Keratinocyte (primary cell): ENCODE data around the gene LCOR. TPM values are rescaled to one million over a fixed set of nuclear protein-coding genes. Genes with fewer than 3 reads are reported as not detected.
A peak's percentile ranks its signal among the peaks of the same experiment; 100 is the strongest.
"Not testable (repeated sequence)": the region's sequence is repeated elsewhere in the genome, so short reads cannot be mapped to it uniquely, and the experiment has no call there.

ENCODE experiments used
- DNase-seq: peaks from one replicate; pipeline ENCODE4 v3.0.0-alpha.2; 2011; ENCODE audit warnings: low read depth, missing footprints, low spot score
- FAIRE-seq: peaks from 2 replicates; lab custom pipeline; 2011; peaks lifted over from hg19 to GRCh38; lab: Jason Lieb, UNC
- H2AFZ ChIP-seq: 2 replicates; pipeline ENCODE4 v1.6.0; 2012; ENCODE audit warnings: low read length, control low read depth, inconsistent platforms; ENCODE audit not compliant: control insufficient read depth
- H3K27ac ChIP-seq: 2 replicates; pipeline ENCODE4 v1.5.1; 2011; ENCODE audit warnings: low read length; ENCODE audit not compliant: control insufficient read depth, insufficient read depth
- H3K27me3 ChIP-seq: 3 replicates; pipeline ENCODE4 v1.6.0; 2011; ENCODE audit warnings: low read length; ENCODE audit not compliant: control insufficient read depth, insufficient read depth; ENCODE audit errors: extremely low read depth
- H3K36me3 ChIP-seq, 2 experiments: 2 replicates in 1 of 2; 3 replicates in 1 of 2; pipeline ENCODE4 v1.5.1; 2011; ENCODE audit warnings: low read length in 2 of 2, mild to moderate bottlenecking in 1 of 2; ENCODE audit not compliant: control insufficient read depth in 2 of 2, insufficient read depth in 2 of 2; ENCODE audit errors: extremely low read depth in 1 of 2
- H3K4me1 ChIP-seq: 3 replicates; pipeline ENCODE4 v1.5.1; 2011; ENCODE audit warnings: low read length; ENCODE audit not compliant: control insufficient read depth, insufficient read depth; ENCODE audit errors: extremely low read depth
- H3K4me2 ChIP-seq: 3 replicates; pipeline ENCODE4 v1.6.0; 2011; ENCODE audit warnings: low read depth, low read length; ENCODE audit not compliant: control insufficient read depth, insufficient read depth; ENCODE audit errors: extremely low read depth
- H3K4me3 ChIP-seq, 3 experiments: fragments of 200-600 bp in 1 of 3; sonication (generic) in 1 of 3; 2 replicates in 2 of 3; 3 replicates in 1 of 3; pipeline ENCODE4 v1.5.1; 2011 to 2016; ENCODE audit warnings: low read length in 3 of 3, mild to moderate bottlenecking in 3 of 3, control low read depth in 2 of 3, inconsistent platforms in 1 of 3, low read depth in 1 of 3, mixed read lengths in 1 of 3, mixed run types in 1 of 3, moderate library complexity in 1 of 3; ENCODE audit not compliant: control insufficient read depth in 2 of 3, insufficient read depth in 2 of 3; ENCODE audit errors: extremely low read depth in 1 of 3
- H3K79me2 ChIP-seq: 2 replicates; pipeline ENCODE4 v1.6.0; 2012; ENCODE audit warnings: low read length; ENCODE audit not compliant: control insufficient read depth, insufficient read depth
- H3K9ac ChIP-seq: 3 replicates; pipeline ENCODE4 v1.6.0; 2011; ENCODE audit warnings: low read length; ENCODE audit not compliant: control insufficient read depth, insufficient read depth; ENCODE audit errors: extremely low read depth
- H3K9me1 ChIP-seq: 3 replicates; pipeline ENCODE4 v1.6.0; 2011; ENCODE audit warnings: low read length; ENCODE audit not compliant: control insufficient read depth, insufficient read depth; ENCODE audit errors: extremely low read depth
- H3K9me3 ChIP-seq: 2 replicates; pipeline ENCODE4 v1.5.1; 2012; ENCODE audit warnings: low read depth, low read length; ENCODE audit not compliant: control insufficient read depth
- H4K20me1 ChIP-seq: 3 replicates; pipeline ENCODE4 v1.6.0; 2011; ENCODE audit warnings: low read length; ENCODE audit not compliant: control insufficient read depth, insufficient read depth; ENCODE audit errors: extremely low read depth
- EZH2 ChIP-seq: IDR thresholded peaks from one replicate; pipeline ENCODE4 v1.6.1; 2012; ENCODE audit warnings: inconsistent platforms, mild to moderate bottlenecking, low read length, moderate library complexity
- dilution Hi-C: fragments of 300-500 bp; cut with MboI; formaldehyde crosslinking; loops from one replicate; pipeline ENCODE4 v1.7.0; 2020; ENCODE audit warnings: low sequenced_read_pairs; ENCODE audit not compliant: extremely low pct_ligation_motif_present
- polyA plus RNA-seq, 5 experiments: library from polyadenylated mRNA; depleted of rRNA in 3 of 5; stranded (reverse) in 3 of 5; stranded (forward) in 1 of 5; unstranded in 1 of 5; fragments of >200 nt; gene quantifications; 1 replicate in 1 of 5; 2 replicates in 3 of 5; 3 replicates in 1 of 5; pipeline versions ENCODE4 v1.2.1 to v1.2.3, GENCODE V29; 2011 to 2012; ENCODE audit warnings: missing spikeins in 2 of 5, low read depth in 1 of 5, low replicate concordance in 1 of 5
- TF ChIP-seq, protein P1 (sequence below), 3 experiments: IDR thresholded peaks in 1 of 3; conservative IDR thresholded peaks in 1 of 3; optimal IDR thresholded peaks in 1 of 3; 2 replicates in 2 of 3; 3 replicates in 1 of 3; pipeline versions ENCODE3 to v1.5.1; 2011; ENCODE audit warnings: low read length in 3 of 3, mild to moderate bottlenecking in 3 of 3, moderate library complexity in 2 of 3, control low read depth in 1 of 3, inconsistent platforms in 1 of 3; ENCODE audit not compliant: insufficient read depth in 2 of 3; ENCODE audit errors: extremely low read depth in 1 of 3

Gene LCOR
- polyA plus RNA-seq, 1 donor (not counting 4 experiments of a cell fraction or from before 2014, with no cell fraction given), result 11.4 TPM

DNA sequence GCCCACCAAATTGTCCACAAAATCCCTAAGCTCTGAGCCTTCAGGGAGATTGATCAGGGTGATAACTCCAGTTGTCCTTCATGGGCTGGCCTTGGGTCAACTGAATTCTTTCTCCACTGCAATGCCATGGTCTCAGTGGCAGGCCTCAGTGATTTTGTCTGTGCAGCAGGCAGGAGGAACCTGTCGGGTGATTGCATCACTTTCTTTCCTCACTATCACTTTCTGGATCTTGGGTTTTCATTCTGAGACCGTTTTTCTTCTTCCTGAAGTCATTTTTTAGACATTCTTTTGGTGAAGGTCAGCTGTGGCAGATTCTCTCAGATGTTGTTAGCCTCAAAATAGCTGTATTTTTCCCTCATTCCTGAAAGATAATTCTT is 28.8 kb upstream of the LCOR start:
- no peak overlapping the region for H3K4me2 ChIP-seq
- dilution Hi-C loops, result no loop called here
- no peak overlapping the region for H3K27ac ChIP-seq
- no peak overlapping the region for H2AFZ ChIP-seq
- H3K4me1 ChIP-seq, result no peaks in the 10 kb centered on the region
- H4K20me1 ChIP-seq, result no peaks in the 10 kb centered on the region
- H3K9me1 ChIP-seq, result no peaks in the 10 kb centered on the region
- no peak overlapping the region for H3K4me3 ChIP-seq
- FAIRE-seq (no peak), DNase-seq (no peak)
- H3K9me3 ChIP-seq, result peaks cover 2% of the 10 kb centered on the region
- no peak for TF ChIP-seq EZH2
- TF ChIP-seq, protein P1, sequence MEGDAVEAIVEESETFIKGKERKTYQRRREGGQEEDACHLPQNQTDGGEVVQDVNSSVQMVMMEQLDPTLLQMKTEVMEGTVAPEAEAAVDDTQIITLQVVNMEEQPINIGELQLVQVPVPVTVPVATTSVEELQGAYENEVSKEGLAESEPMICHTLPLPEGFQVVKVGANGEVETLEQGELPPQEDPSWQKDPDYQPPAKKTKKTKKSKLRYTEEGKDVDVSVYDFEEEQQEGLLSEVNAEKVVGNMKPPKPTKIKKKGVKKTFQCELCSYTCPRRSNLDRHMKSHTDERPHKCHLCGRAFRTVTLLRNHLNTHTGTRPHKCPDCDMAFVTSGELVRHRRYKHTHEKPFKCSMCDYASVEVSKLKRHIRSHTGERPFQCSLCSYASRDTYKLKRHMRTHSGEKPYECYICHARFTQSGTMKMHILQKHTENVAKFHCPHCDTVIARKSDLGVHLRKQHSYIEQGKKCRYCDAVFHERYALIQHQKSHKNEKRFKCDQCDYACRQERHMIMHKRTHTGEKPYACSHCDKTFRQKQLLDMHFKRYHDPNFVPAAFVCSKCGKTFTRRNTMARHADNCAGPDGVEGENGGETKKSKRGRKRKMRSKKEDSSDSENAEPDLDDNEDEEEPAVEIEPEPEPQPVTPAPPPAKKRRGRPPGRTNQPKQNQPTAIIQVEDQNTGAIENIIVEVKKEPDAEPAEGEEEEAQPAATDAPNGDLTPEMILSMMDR (optimal IDR thresholded peaks at IDR 0.05 in 1 of 3, IDR thresholded peaks at IDR 0.05 in 1 of 3, conservative IDR thresholded peaks at IDR 0.05 in 1 of 3; ENCODE audit: extremely low read depth in 1 of 3, insufficient read depth in 2 of 3, low read length in 3 of 3), result no peak
- H3K27me3 ChIP-seq, result no peaks in the 10 kb centered on the region
- no peaks in the 10 kb centered on the region for H3K79me2 ChIP-seq
- H3K36me3 ChIP-seq, result no peaks in the 10 kb centered on the region
- H3K9ac ChIP-seq, result no peak overlapping the region

DNA sequence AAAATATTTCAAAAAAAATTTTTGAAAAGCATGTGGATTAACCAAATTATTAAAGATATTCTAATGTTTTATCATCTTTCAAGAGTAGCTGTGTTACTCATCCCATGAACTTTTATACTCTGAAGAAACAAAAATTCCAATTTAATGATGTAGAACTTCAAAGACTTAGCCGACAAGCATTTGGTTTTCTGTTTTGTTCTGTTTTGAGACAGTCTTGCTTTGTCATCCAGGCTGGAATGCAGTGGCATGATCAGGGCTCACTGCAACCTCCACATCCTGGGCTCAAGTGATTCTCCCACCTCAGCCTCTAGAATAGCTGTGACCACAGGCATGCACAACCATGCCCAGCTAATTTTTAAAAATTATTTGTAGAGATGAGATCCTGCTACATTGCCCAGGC is 17.8 kb upstream of the LCOR start:
- DNase-seq, result peak; percentile 69
- no peak overlapping the region for H2AFZ ChIP-seq
- no peak overlapping the region for H3K4me2 ChIP-seq

DNA sequence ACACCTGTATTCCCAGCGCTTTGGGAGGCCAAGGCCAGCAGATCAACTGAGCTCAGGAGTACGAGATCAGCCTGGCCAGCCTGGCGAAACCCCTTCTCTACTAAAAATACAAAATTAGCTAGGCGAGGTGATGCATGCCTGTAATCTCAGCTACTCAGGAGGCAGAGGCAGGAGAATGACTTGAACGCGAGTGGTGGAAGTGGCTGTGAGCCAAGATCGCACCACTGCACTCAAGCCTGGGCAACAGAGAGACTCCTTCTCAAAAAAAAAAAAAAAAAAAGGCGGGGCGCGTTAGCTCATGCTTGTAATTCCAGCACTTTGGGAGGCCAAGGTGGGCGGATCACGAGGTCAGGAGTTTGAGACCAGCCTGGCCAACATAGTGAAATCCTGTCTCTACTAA is 13.1 kb upstream of the LCOR start:
- H3K27me3 ChIP-seq, H3K4me2 ChIP-seq, H3K9me1 ChIP-seq, DNase-seq, H3K4me1 ChIP-seq, H3K79me2 ChIP-seq, H3K27ac ChIP-seq, H2AFZ ChIP-seq, dilution Hi-C loops, FAIRE-seq, H3K9ac ChIP-seq, H3K4me3 ChIP-seq, H3K36me3 ChIP-seq, H4K20me1 ChIP-seq, H3K9me3 ChIP-seq: not testable (repeated sequence)

More for the DNA sequence above, 17.8 kb upstream of the LCOR start:
- TF ChIP-seq, protein P1 (optimal IDR thresholded peaks at IDR 0.05 in 1 of 3, IDR thresholded peaks at IDR 0.05 in 1 of 3, conservative IDR thresholded peaks at IDR 0.05 in 1 of 3; ENCODE audit: extremely low read depth in 1 of 3, insufficient read depth in 2 of 3, low read length in 3 of 3), result no peak
- TF ChIP-seq EZH2, result no peak
- peak; percentile 78 for FAIRE-seq
- Histone ChIP-seq H4K20me1 (no peaks in the 10 kb centered on the region), H3K4me3 (no peak overlapping the region), H3K36me3 (no peaks in the 10 kb centered on the region), H3K27ac (no peak overlapping the region), H3K4me1 (peaks cover 12% of the 10 kb centered on the region), H3K79me2 (no peaks in the 10 kb centered on the region), H3K27me3 (no peaks in the 10 kb centered on the region), H3K9ac (no peak overlapping the region), H3K9me3 (no peaks in the 10 kb centered on the region), H3K9me1 (no peaks in the 10 kb centered on the region)
- dilution Hi-C loops, result no loop called here
